ENCODE measurements around the gene SRC. TPM values are rescaled to one million over a fixed set of nuclear protein-coding genes. Genes with fewer than 3 reads are reported as not detected.

Gene SRC
- total and polyA plus RNA-seq, 2 experiments from 2014 or later = 8.0 to 25.9 TPM

DNA sequence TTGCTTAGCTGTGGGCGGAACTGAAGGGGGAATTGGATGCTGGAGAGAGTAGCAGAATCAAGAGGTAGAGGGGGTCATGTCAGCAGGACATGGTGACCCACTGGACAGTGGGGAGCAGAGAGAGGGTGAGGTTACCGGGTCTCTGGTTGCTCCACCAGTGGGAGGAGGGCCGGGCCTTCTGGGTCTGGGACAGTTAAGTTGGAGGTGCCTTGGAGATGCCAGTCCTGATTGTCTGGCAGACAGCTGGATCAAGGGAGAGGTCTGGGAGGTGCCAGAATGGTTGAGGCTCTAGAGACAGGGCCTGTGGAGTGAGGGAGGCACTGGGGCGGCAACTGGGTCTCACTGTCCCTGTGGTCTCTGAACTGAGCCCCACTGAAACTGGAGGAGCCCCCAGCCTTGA, 31.8 kb upstream of the SRC start:
- Histone ChIP-seq H3K4me1 (ENCODE audit: insufficient read depth) (peaks cover 9% of the 10 kb centered on the region), H2AFZ (no peak overlapping the region), H4K20me1 (replicated peaks; ENCODE audit: insufficient read depth) (peaks cover 8% of the 10 kb centered on the region; the same call in 1 of the 2 replicates), H3K4me3 (no peak overlapping the region), H3F3A (replicated peaks; ENCODE audit: low read depth) (0 out of 2 replicates have a peak, but pooled peaks cover 6% of the 10 kb centered on the region), H3K9me2 (ENCODE audit: insufficient read depth) (no peaks in the 10 kb centered on the region), H3K79me2 (replicated peaks; ENCODE audit: insufficient read depth) (no peaks in the 10 kb centered on the region; the same call in 1 of the 2 replicates), H3K27me3 (ENCODE audit: insufficient read depth) (no peaks in the 10 kb centered on the region), H3K27ac (ENCODE audit: low read depth) (no peak overlapping the region), H3K4me2 (no peak overlapping the region), H3K36me3 (ENCODE audit: insufficient read depth) (no peaks in the 10 kb centered on the region; the same call in 1 of the 2 replicates)
- Mint-ChIP-seq H3K4me1 (peaks cover 35% of the 10 kb centered on the region), H3K27ac (peak overlapping the region; percentile 37), H3K9me3 (no peaks in the 10 kb centered on the region), H3K27me3 (ENCODE audit: insufficient read depth, low read depth, poor library complexity) (peaks cover 4% of the 10 kb centered on the region), H3K4me3 (no peak overlapping the region), H3K36me3 (ENCODE audit: low read depth) (peaks cover 10% of the 10 kb centered on the region)
- TF ChIP-seq CREB1 (CRISPR knock-in tag; IDR thresholded peaks at IDR 0.05; ENCODE audit: low read depth) (no peak), ETS1 (IDR thresholded peaks at IDR 0.05) (no peak), REST (IDR thresholded peaks at IDR 0.05; ENCODE audit: unreplicated experiment) (no peak), POLR2AphosphoS5 (IDR thresholded peaks at IDR 0.05; ENCODE audit: low read depth) (no peak)
- no peak for DNase-seq (ENCODE audit: low spot score)
- ATAC-seq = no peak

GRCh38 chr20:37314617-37315016, 31.3 kb upstream of the SRC start:
- Histone ChIP-seq H3K27me3 (ENCODE audit: insufficient read depth) (no peaks in the 10 kb centered on the region), H3F3A (replicated peaks; ENCODE audit: low read depth) (0 out of 2 replicates have a peak, but pooled peaks cover 6% of the 10 kb centered on the region), H3K36me3 (ENCODE audit: insufficient read depth) (no peaks in the 10 kb centered on the region; the same call in 1 of the 2 replicates), H3K4me1 (ENCODE audit: insufficient read depth) (peaks cover 14% of the 10 kb centered on the region), H3K27ac (ENCODE audit: low read depth) (0 out of 2 replicates have a peak overlapping the region, but pooled peaks have one; percentile 66), H3K9me2 (ENCODE audit: insufficient read depth) (no peaks in the 10 kb centered on the region), H4K20me1 (replicated peaks; ENCODE audit: insufficient read depth) (peaks cover 8% of the 10 kb centered on the region; the same call in 1 of the 2 replicates), H3K79me2 (replicated peaks; ENCODE audit: insufficient read depth) (no peaks in the 10 kb centered on the region; the same call in 1 of the 2 replicates), H3K4me3 (no peak overlapping the region), H2AFZ (no peak overlapping the region), H3K4me2 (no peak overlapping the region)
- ATAC-seq = peak; percentile 9; the same call in 1 of the 3 replicates
- peaks cover 40% of the 10 kb centered on the region for H3K4me1 Mint-ChIP-seq
- no peak overlapping the region for H3K4me3 Mint-ChIP-seq
- H3K9me3 Mint-ChIP-seq = no peaks in the 10 kb centered on the region
- DNase-seq (ENCODE audit: low spot score) = no peak
- peaks cover 7% of the 10 kb centered on the region for H3K27me3 Mint-ChIP-seq (ENCODE audit: insufficient read depth, low read depth, poor library complexity)
- peaks cover 10% of the 10 kb centered on the region; the same call in 2 of the 3 replicates for H3K36me3 Mint-ChIP-seq (ENCODE audit: low read depth)
- H3K27ac Mint-ChIP-seq = peak overlapping the region; percentile 37
- TF ChIP-seq REST (IDR thresholded peaks at IDR 0.05; ENCODE audit: unreplicated experiment) (no peak), ZNF114 (CRISPR knock-in tag; IDR thresholded peaks at IDR 0.05) (no peak), ZNF331 (CRISPR knock-in tag; IDR thresholded peaks at IDR 0.05; ENCODE audit: low read depth) (no peak), NANOG (IDR thresholded peaks at IDR 0.05; ENCODE audit: borderline replicate concordance) (no peak)
- TF ChIP-seq, protein P1, sequence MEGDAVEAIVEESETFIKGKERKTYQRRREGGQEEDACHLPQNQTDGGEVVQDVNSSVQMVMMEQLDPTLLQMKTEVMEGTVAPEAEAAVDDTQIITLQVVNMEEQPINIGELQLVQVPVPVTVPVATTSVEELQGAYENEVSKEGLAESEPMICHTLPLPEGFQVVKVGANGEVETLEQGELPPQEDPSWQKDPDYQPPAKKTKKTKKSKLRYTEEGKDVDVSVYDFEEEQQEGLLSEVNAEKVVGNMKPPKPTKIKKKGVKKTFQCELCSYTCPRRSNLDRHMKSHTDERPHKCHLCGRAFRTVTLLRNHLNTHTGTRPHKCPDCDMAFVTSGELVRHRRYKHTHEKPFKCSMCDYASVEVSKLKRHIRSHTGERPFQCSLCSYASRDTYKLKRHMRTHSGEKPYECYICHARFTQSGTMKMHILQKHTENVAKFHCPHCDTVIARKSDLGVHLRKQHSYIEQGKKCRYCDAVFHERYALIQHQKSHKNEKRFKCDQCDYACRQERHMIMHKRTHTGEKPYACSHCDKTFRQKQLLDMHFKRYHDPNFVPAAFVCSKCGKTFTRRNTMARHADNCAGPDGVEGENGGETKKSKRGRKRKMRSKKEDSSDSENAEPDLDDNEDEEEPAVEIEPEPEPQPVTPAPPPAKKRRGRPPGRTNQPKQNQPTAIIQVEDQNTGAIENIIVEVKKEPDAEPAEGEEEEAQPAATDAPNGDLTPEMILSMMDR (conservative IDR thresholded peaks at IDR 0.05; ENCODE audit: low read depth in 2 of 2) = no peak
